ENCODE results near the gene FIGNL1. TPM values are rescaled to one million over a fixed set of nuclear protein-coding genes. Genes with fewer than 3 reads are reported as not detected.

Gene FIGNL1
- total RNA-seq, 1 experiment from 2014 or later: 13.8 TPM

DNA sequence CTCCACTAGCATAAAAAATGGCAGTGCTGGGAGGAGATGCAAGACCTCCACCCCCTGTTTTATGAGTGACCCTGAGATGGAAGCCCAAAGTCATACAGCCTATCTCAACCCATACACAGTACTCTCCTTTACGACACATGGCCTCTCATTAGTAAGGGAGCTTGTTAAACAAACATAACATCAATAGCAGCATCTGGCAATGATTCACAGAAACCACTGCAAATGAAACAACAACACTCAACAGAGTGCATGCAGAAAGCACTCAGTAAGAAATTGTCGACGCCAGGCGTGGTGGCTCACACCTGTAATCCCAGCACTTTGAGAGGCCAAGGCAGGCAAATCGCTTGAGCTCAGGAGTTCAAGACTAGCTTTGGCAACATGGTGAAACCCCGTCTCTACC, 27.5 kb upstream of the FIGNL1 start:
- H2AFZ ChIP-seq (ENCODE audit: low read length): no peak overlapping the region
- no peak overlapping the region for H4K91ac ChIP-seq (ENCODE audit: insufficient read length, low read depth, low read length)
- H3K23me2 ChIP-seq (ENCODE audit: insufficient read length, low read depth, low read length, poor library complexity, severe bottlenecking): no peaks in the 10 kb centered on the region
- DNase-seq: no peak
- H3K4ac ChIP-seq (ENCODE audit: low read depth, low read length): no peak overlapping the region
- H3K18ac ChIP-seq (ENCODE audit: insufficient read length, low read depth, low read length): no peak overlapping the region
- H4K20me1 ChIP-seq (ENCODE audit: control insufficient read depth, insufficient read depth, insufficient read length): no peaks in the 10 kb centered on the region
- no peak overlapping the region for H3K4me2 ChIP-seq (ENCODE audit: insufficient read depth, insufficient read length, low read length)
- H3K4me1 ChIP-seq (ENCODE audit: insufficient read depth, low read length): no peaks in the 10 kb centered on the region
- Mint-ChIP-seq H3K27me3 (ENCODE audit: low read depth) (peaks cover 2% of the 10 kb centered on the region; the same call in 1 of the 2 replicates), H3K4me1 (peaks cover 7% of the 10 kb centered on the region in 2 experiments; a peak in 3 of 4 replicates), H3K9me3 (no peaks in the 10 kb centered on the region), H3K27ac (no peak overlapping the region), H3K36me3 (ENCODE audit: insufficient read depth in 1 of 3, low read depth in 3 of 3) (no peaks in the 10 kb centered on the region), H3K4me3 (no peak overlapping the region)
- no peaks in the 10 kb centered on the region for H3K79me2 ChIP-seq (ENCODE audit: insufficient read depth, low read length)
- no peak overlapping the region for H4K5ac ChIP-seq (ENCODE audit: insufficient read length, low read depth, low read length)
- no peak overlapping the region for H2BK15ac ChIP-seq (ENCODE audit: low read depth, low read length)
- no peak overlapping the region for H2AK5ac ChIP-seq (ENCODE audit: insufficient read length, low read length)
- H3K9me3 ChIP-seq (ENCODE audit: control insufficient read depth, low read depth, low read length): no peaks in the 10 kb centered on the region
- H3K79me1 ChIP-seq (ENCODE audit: insufficient read depth, low read depth, low read length, poor library complexity, severe bottlenecking): no peaks in the 10 kb centered on the region
- no peak overlapping the region for H2BK12ac ChIP-seq (ENCODE audit: insufficient read length, low read depth, low read length)
- H3K14ac ChIP-seq (ENCODE audit: insufficient read depth, low read length): no peak overlapping the region
- no peak overlapping the region for H4K8ac ChIP-seq (replicated peaks; ENCODE audit: insufficient read length, low read depth, low read length)
- H3K9ac ChIP-seq (ENCODE audit: extremely low read depth, insufficient read length, low read length): no peak overlapping the region
- H3K23ac ChIP-seq (ENCODE audit: insufficient read length, low read depth, low read length): no peak overlapping the region
- H3T11ph ChIP-seq (ENCODE audit: low read length): no peak overlapping the region
- H3K27me3 ChIP-seq (ENCODE audit: insufficient read depth, low read length): no peaks in the 10 kb centered on the region
- TF ChIP-seq, protein P1, sequence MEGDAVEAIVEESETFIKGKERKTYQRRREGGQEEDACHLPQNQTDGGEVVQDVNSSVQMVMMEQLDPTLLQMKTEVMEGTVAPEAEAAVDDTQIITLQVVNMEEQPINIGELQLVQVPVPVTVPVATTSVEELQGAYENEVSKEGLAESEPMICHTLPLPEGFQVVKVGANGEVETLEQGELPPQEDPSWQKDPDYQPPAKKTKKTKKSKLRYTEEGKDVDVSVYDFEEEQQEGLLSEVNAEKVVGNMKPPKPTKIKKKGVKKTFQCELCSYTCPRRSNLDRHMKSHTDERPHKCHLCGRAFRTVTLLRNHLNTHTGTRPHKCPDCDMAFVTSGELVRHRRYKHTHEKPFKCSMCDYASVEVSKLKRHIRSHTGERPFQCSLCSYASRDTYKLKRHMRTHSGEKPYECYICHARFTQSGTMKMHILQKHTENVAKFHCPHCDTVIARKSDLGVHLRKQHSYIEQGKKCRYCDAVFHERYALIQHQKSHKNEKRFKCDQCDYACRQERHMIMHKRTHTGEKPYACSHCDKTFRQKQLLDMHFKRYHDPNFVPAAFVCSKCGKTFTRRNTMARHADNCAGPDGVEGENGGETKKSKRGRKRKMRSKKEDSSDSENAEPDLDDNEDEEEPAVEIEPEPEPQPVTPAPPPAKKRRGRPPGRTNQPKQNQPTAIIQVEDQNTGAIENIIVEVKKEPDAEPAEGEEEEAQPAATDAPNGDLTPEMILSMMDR (conservative IDR thresholded peaks at IDR 0.05): no peak
- H3K56ac ChIP-seq (ENCODE audit: insufficient read length, low read depth, low read length): no peak overlapping the region
- H2BK20ac ChIP-seq (ENCODE audit: low read depth, low read length, poor library complexity, severe bottlenecking): no peak overlapping the region
- WGBS (ENCODE audit: extremely low coverage, insufficient read length, low lambda C conversion rate): no CpG with 5 or more reads among the region's 6 CpGs
- H2BK5ac ChIP-seq (ENCODE audit: insufficient read length, low read length): no peak overlapping the region
- H3K27ac ChIP-seq (ENCODE audit: insufficient read length, low read depth, low read length): no peak overlapping the region
- no peak overlapping the region for H2BK120ac ChIP-seq (ENCODE audit: low read depth, low read length, poor library complexity, severe bottlenecking)
